ENCODE data around the gene ATP2C2.

DNA sequence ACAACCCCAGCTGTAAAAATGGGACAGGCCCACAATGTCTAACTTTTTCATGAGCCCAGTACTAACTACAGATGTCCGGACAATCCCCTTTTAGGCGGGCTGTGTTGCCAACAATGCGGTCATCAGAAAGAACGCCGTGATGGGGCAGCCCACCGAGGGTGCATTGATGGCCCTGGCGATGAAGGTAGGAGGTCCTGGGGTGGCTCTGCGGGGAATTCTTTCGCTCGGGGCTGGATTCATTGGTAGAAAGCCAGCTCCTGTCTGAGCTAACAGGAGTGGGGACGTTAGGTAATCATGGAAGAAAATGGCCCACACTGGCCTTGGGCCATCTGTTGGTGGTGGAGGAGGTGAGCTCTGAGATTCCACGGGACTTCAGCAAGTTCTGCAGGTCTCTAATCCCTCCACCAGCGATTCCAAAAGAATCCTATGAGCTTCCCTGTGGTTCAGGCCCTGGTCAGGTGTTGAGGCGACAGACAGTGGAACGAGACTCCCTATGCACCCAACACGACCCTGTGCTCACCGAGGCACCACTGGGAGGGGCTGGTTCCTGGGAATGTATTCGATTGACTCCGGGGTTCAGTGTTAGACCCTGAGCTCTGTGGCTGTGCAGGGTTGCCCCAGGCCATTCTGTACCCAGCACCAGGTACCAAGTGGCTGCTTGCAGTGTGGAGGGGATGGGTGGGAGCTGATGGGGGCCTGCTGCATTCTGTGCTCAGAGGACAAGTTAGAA lies 74.2 kb downstream of the ATP2C2 start:
- no peak for TF ChIP-seq POLR2AphosphoS5 (IDR thresholded peaks at IDR 0.05; ENCODE audit: low read depth, low read length)
- TF ChIP-seq POLR2A (IDR thresholded peaks at IDR 0.05; ENCODE audit: low read depth, low read length) = no peak

All from GM12892 (cell line).